GM21515 (cell line): Measurements from ENCODE around the gene SPINDOC.
"Not testable (repeated sequence)": the region's sequence is repeated elsewhere in the genome, so short reads cannot be mapped to it uniquely, and the experiment has no call there.

Experiments
- ATAC-seq: cut with Tn5 transposase; IDR thresholded peaks from one replicate; pipeline ENCODE4 v1.9.1; 2021; ENCODE audit not compliant: unreplicated experiment

The SPINDOC gene

GRCh38 chr11:63783925-63784592 is 29.2 kb upstream of the SPINDOC start:
- ATAC-seq = no peak

- ATAC-seq = no peak
Observed at GRCh38 chr11:63785823-63786222, 27.4 kb upstream of the SPINDOC start.

- ATAC-seq = no peak
Observed at GRCh38 chr11:63791495-63792167, 21.6 kb upstream of the SPINDOC start.

DNA sequence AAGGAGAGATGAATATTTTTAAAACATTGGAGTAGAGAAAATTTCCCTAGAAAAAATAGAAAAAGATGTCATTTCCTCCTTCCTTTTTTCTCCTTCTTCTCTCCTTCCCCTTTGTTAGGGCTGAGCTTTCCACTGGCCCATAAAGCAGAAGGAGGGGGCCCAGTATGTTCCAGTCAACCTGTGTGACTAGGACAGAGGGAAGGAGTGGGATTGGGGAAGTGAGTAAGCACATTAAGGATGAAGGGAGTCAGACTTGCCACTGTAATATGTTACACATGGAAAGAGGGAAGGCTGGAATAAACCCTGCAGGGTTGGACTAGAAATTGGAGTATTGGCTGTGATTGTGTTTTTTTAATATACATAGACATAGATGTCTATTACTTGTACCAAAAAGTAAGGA is 20.1 kb upstream of the SPINDOC start:
- ATAC-seq = no peak

DNA sequence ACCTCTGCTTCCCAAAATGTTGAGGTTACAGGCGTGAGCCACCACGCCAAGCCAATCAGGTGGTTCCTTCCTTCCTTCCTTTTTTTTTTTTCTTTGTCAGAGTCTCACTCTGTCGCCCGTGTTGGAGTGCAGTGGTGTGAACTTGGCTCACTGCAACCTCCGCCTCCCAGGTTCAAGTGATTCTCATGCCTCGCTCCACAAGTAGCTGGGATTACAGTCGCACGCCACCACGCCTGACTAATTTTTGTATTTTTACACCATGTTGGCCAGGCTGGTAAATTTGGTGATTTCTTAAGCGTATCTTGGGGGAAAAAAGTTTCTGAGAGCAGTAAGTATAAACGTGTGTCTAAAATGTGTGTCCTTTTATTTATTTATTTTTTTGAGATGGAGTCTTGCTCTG is 18.2 kb upstream of the SPINDOC start:
- ATAC-seq = no peak

DNA sequence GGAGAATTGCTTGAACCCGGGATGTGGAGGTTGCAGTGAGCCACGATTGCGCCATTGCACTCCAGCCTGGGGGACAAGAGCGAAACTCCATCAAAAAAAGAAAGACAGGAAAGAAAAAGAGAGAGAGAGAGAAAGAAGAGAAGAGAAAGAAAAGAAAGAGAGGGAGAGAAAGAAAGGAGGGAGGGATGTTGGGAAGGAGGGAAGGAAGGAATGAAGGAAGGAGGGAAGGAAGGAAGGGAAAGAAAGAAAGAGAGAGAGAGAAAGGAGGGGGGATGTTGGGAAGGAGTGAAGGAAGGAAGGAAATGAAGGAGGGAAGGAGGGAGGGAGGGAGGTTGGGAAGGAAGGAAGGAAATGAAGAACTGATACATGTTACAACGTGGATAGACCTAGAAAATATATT is 12.3 kb upstream of the SPINDOC start:
- no peak for ATAC-seq

- no peak for ATAC-seq
Observed at GRCh38 chr11:63802637-63803414, 10.4 kb upstream of the SPINDOC start.

- no peak for ATAC-seq
Observed at GRCh38 chr11:63804259-63804658, 9.0 kb upstream of the SPINDOC start.

DNA sequence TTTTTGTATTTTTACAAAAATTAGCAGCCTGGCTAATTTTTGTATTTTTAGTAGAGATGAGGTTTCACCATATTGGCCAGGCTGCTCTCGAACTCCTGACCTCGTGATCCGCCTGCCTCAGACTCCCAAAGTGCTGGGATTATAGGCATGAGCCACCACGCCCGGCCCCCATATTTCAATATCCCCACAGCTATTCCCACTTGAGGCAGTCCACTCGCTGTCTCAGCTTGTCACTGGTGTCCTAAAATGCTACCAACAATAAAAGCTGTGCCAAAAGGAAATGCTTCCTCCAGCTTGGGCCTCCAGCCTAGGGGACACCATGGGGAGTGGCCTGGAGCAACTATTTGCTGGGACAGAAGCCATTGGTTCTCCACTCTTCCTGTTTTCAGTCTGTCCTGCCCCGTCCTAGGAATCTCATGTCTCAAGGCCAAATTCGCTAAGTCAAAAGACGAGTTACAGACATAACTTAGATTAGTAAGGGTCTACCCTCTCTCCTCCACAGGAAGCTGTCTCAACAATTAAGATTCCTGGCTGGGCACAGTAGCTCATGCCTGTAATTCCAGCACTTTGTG is 7.3 kb upstream of the SPINDOC start:
- no peak for ATAC-seq

DNA sequence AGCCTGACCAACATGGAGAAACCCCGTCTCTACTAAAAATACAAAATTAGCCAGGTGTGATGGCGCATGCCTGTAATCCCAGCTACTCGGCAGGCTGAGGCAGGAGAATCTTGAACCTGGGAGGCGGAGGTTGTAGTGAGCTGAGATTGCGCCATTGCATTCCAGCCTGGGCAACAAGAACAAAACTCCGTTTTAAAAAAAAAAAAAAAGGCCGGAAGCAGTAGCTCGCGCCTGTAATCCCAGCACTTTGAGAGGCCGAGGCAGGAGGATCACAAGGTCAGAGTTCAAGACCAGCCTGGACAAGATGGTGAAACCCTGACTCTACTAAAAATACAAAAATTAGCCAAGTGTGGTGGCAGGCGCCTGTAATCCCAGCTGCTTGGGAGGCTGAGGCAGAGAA is 2.9 kb upstream of the SPINDOC start:
- not testable (repeated sequence) for ATAC-seq

DNA sequence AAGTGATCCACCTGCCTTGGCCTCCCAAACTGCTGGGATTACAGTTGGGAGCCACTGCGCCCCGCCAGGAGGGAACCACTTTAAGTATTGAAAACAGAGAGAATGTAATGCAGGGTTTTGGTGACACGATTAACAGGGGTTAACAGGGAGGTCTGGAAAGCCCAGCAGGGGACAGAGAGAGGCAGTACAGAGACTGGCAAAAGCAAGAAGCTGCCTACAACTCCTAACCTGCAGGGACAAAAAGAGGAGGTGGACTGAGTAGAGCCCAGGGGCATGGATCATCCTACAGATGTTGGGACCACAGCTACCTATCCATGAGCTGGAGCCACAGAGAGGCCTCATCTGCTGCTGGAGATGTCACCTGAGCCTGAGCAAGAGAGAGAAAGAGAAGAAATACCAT is 1.7 kb upstream of the SPINDOC start:
- no peak for ATAC-seq

DNA sequence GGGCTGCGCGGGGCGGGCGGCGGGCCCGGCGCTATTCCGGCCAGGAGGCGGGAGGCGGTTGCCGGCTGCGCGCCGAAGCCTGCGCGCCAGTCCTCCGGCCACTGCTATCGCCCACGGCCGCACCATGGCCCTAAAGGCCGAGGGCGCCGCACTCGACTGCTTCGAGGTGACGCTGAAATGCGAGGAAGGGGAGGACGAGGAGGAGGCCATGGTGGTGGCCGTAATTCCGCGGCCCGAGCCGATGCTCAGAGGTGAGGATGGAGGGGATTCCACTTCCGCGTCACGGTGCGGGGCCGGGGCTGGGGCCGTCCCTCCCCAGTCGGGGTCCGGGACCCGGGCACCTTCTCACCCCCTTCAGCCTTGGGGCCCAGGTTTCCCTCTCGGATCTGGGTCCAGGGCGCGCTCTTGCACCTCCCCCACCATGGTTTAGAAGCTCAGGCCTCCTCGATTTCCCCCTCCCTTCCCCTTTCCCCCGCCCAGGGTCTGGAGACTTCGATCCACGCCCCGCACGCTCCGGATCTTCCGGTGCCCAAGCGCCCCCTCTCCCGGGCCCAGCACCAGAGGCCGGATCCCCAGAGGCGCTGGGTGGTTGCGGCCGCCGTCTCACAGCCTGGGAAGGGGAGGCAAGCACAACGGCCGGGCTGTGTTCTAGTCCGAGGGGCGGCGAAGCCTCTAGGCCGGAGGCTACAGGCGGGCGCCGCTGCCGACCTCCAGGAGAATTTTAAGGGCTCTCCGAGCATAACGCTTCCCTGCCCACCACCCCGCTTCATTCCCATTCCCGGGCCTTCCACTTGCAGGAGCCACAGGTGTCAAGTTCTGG is 517 bp downstream of the SPINDOC start:
- peak; percentile 23 for ATAC-seq

- no peak for ATAC-seq
Observed at GRCh38 chr11:63814383-63814736, 1.1 kb downstream of the SPINDOC start.

DNA sequence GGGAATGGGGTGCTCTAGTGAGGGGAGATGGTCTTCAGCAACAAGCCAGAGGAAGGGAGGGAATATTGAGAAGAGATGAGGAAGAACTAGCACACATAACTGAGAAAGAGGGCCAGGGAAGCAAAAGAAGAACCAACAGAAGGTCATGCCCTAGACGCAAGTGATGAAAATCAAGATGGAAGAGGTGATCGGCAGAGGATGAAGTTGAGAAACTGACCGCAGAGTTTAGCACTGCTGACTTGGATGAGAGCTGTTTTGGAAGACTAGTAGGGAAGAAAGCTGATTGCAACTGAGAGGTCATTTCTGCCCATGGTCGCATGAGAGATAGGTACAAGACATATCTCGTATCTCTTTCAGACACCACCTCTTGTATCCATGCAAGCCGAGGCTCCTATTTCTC is 2.9 kb downstream of the SPINDOC start:
- no peak for ATAC-seq

DNA sequence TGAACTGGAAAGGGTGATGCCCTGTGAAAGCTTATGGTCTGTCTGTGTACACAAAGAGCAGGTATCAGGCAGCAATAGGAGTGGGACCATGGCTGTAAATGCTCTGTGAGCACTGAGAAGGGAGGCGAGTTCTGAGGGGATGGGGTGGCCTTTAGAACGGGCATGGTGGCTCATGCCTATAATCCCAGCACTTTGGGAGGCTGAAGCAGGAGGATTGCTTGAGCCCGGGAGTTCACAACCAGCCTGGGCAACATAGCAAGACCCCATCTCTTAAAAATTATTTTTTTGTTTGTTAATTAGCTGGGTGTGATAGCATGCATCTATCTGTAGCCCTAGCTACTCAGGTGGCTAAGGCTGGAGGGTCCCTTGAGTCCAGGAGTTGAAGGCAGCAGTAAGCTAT is 3.5 kb downstream of the SPINDOC start:
- ATAC-seq = no peak

GRCh38 chr11:63817758-63818498 is 4.7 kb downstream of the SPINDOC start:
- no peak for ATAC-seq

DNA sequence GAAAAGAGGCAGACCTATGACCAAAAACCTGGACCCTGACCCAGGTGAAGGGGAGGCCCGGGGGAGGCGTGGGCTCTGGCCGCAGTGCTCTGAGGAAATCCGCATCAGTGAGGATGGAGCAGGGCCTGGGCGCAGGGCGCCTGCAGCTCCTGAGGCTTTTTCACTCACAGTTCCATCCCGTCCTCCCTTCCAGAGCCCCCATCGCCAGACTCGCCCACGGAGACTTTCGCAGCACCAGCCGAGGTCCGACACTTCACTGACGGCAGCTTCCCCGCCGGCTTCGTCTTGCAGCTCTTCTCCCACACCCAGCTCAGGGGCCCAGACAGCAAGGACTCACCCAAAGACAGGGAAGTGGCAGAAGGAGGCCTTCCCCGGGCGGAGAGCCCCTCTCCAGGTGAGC is 5.4 kb downstream of the SPINDOC start:
- no peak for ATAC-seq

DNA sequence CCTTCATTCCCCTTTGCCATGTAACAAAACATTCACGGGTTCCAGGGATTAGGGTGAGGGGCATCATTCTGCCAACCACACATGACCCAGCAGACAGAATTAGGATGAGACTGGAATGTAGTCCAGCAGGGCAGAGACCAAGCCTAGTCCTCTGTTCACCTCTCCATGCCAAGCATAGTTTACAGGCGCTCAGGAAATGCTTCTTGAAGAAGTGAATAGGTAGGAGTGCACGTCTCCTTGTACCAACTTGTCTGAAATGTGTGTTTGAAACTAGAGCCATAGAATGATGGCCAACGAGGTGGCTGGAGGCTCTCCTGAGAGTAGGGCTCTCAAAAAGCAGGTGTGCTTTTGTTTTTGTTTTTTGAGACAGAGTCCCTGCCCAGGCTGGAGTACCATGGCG is 8.2 kb downstream of the SPINDOC start:
- no peak for ATAC-seq

DNA sequence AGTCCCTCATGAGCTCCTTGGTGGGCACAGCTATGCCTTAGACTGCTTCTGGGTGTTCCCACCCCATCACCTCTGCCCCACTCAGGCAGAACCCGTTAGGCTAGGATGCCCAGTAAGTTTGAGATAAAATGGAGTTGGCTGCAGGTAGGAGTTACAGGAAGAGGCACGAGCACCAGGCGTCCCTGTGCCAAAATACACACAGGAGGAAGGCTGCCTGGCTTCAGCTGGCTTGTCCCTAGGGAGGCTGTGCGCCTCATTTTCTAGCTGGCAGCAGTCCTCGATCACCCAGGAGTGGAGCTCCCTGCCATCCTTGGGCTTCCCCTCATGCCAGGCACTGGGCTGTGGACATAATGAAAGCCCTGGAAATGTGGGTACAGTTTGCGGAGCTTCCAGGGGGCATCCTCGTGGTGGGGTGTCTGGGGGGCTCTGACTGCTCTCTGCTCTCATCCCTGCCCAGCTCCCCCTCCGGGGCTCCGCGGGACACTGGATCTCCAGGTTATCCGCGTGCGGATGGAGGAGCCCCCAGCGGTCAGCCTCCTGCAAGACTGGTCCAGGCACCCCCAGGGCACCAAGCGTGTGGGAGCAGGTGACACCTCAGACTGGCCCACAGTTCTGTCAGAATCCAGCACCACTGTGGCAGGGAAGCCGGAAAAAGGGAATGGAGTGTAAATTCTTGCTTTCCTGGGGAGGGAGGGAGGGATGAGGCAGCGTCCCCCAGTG is 13.4 kb downstream of the SPINDOC start:
- ATAC-seq = no peak
